ENCODE measurements around the gene SEC14L6.

SEC14L6 gene

DNA sequence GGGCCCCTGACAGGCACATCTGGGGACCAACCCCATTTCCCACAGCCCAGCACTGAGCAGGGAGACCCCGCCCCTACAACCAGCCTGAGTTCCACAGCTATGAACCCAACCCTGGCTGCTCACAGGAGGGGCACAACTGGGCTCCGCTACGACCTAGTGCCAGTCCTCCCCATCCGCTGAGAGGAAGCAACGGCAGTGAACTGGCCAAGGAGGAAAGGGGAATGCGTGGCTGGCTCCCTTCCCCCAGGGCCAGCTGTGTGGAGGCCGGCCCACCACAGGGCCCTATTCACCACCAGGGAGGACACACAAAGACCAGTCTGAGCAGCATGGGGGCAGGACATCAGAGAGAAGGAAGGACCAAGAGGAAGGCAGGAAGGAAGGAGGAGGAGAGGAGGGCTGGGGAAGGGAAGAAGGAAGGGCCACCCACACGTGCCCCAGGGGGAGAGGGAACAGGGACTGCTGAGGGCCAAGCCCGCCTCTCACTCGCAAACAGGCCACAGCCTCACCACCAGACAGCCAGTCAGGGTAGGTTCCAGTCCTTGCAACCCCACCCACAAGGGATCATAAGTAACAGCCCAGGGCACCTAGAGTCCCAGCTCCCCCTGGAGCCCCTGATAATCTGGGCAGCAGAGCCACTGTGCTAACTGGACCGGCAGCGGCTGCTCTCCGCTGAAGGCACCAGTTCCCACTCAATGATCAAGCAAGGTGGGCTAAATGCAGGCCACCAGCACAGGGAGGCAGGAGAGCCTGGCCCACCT is 36.4 kb upstream of the SEC14L6 start:
- peaks cover 97% of the 10 kb centered on the region for H3K36me3 ChIP-seq (ENCODE audit: insufficient read depth, low read length)
- H3K9ac ChIP-seq (ENCODE audit: low read depth, low read length), result no peak overlapping the region
- H2AFZ ChIP-seq (ENCODE audit: low read depth, low read length), result no peak overlapping the region
- peaks cover 35% of the 10 kb centered on the region for H4K20me1 ChIP-seq (ENCODE audit: insufficient read depth, low read length)
- H3K4me3 ChIP-seq (ENCODE audit: low read depth in 1 of 2, low read length in 2 of 2), result no peak overlapping the region
- TF ChIP-seq EZH2 (IDR thresholded peaks at IDR 0.05; ENCODE audit: borderline replicate concordance, low read depth, low read length, severe bottlenecking), result no peak
- TF ChIP-seq CTCF (IDR thresholded peaks at IDR 0.05; ENCODE audit: borderline replicate concordance, extremely low read depth, low read length, poor library complexity, severe bottlenecking), result no peak
- H3K79me2 ChIP-seq (ENCODE audit: insufficient read depth, low read length), result no peaks in the 10 kb centered on the region
- H3K4me1 ChIP-seq (ENCODE audit: insufficient read depth, low read length), result no peaks in the 10 kb centered on the region
- DNase-seq, result no peak
- no peaks in the 10 kb centered on the region for H3K9me3 ChIP-seq (ENCODE audit: insufficient read depth, low read length, severe bottlenecking)
- H3K4me2 ChIP-seq (ENCODE audit: insufficient read depth, low read length), result no peak overlapping the region
- H3K27ac ChIP-seq (ENCODE audit: low read length), result no peak overlapping the region
- ATAC-seq (ENCODE audit: insufficient read depth, low read depth), result no peak
- H3K27me3 ChIP-seq (ENCODE audit: insufficient read depth, low read length, poor library complexity), result no peaks in the 10 kb centered on the region

- Histone ChIP-seq H3K4me2 (ENCODE audit: insufficient read depth, low read length) (no peak overlapping the region), H3K4me1 (ENCODE audit: insufficient read depth, low read length) (no peaks in the 10 kb centered on the region), H3K27me3 (ENCODE audit: insufficient read depth, low read length, poor library complexity) (no peaks in the 10 kb centered on the region), H3K9me3 (ENCODE audit: insufficient read depth, low read length, severe bottlenecking) (no peaks in the 10 kb centered on the region), H3K79me2 (ENCODE audit: insufficient read depth, low read length) (no peaks in the 10 kb centered on the region), H2AFZ (ENCODE audit: low read depth, low read length) (no peak overlapping the region), H3K36me3 (ENCODE audit: insufficient read depth, low read length) (peaks cover 97% of the 10 kb centered on the region), H3K27ac (ENCODE audit: low read length) (no peak overlapping the region), H3K9ac (ENCODE audit: low read depth, low read length) (no peak overlapping the region), H4K20me1 (ENCODE audit: insufficient read depth, low read length) (peaks cover 32% of the 10 kb centered on the region), H3K4me3 (ENCODE audit: low read depth in 1 of 2, low read length in 2 of 2) (no peak overlapping the region)
- ATAC-seq (ENCODE audit: insufficient read depth, low read depth), result no peak
- DNase-seq, result no peak
- TF ChIP-seq EZH2 (IDR thresholded peaks at IDR 0.05; ENCODE audit: borderline replicate concordance, low read depth, low read length, severe bottlenecking) (no peak), CTCF (IDR thresholded peaks at IDR 0.05; ENCODE audit: borderline replicate concordance, extremely low read depth, low read length, poor library complexity, severe bottlenecking) (no peak)
These were observed 35.5 kb upstream of the SEC14L6 start for GRCh38 chr22:30582051-30582450.

DNA sequence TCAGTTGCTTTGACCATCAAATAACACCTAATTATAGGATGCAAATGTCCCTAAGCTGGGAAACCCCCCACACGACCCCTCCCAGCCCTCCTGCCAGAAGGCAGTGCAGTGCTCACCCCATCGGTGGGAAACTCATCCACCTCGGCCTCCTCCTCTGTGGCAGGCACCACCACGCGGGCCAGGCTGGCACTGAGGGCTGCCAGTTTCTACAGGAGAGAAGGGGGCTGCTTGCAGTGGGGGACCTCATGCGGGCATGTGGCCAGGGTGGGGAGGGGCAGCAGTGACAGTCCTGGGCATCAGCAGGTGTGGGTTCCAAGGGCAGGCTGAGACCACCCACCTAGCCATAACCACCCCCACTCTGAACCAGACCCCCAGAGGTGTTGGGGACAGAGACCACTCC is 34.4 kb upstream of the SEC14L6 start:
- no peak overlapping the region for H3K4me2 ChIP-seq (ENCODE audit: insufficient read depth, low read length)
- TF ChIP-seq CTCF (IDR thresholded peaks at IDR 0.05; ENCODE audit: borderline replicate concordance, extremely low read depth, low read length, poor library complexity, severe bottlenecking) (no peak), EZH2 (IDR thresholded peaks at IDR 0.05; ENCODE audit: borderline replicate concordance, low read depth, low read length, severe bottlenecking) (no peak)
- H3K9me3 ChIP-seq (ENCODE audit: insufficient read depth, low read length, severe bottlenecking), result no peaks in the 10 kb centered on the region
- no peaks in the 10 kb centered on the region for H3K27me3 ChIP-seq (ENCODE audit: insufficient read depth, low read length, poor library complexity)
- DNase-seq, result no peak
- H3K4me1 ChIP-seq (ENCODE audit: insufficient read depth, low read length), result no peaks in the 10 kb centered on the region
- H2AFZ ChIP-seq (ENCODE audit: low read depth, low read length), result no peak overlapping the region
- H3K79me2 ChIP-seq (ENCODE audit: insufficient read depth, low read length), result no peaks in the 10 kb centered on the region
- peaks cover 33% of the 10 kb centered on the region for H4K20me1 ChIP-seq (ENCODE audit: insufficient read depth, low read length)
- no peak overlapping the region for H3K9ac ChIP-seq (ENCODE audit: low read depth, low read length)
- no peak for ATAC-seq (ENCODE audit: insufficient read depth, low read depth)
- no peak overlapping the region for H3K4me3 ChIP-seq (ENCODE audit: low read depth in 1 of 2, low read length in 2 of 2)
- H3K27ac ChIP-seq (ENCODE audit: low read length), result no peak overlapping the region
- peaks cover 97% of the 10 kb centered on the region for H3K36me3 ChIP-seq (ENCODE audit: insufficient read depth, low read length)

Measured in DND-41 (cell line).